Activated CD4-positive, CD25-positive, alpha-beta regulatory T cell treated with anti-CD3 and anti-CD28 coated beads, Interleukin-2, amount 50 U/mL, for 16 hours (primary cell): Measurements from ENCODE around the gene ARHGAP45.

Source experiments
- DNase-seq: peaks from one replicate; pipeline ENCODE4 v3.0.0-alpha.2; 2020; ENCODE audit warnings: low read depth, low spot score

The ARHGAP45 gene

DNA sequence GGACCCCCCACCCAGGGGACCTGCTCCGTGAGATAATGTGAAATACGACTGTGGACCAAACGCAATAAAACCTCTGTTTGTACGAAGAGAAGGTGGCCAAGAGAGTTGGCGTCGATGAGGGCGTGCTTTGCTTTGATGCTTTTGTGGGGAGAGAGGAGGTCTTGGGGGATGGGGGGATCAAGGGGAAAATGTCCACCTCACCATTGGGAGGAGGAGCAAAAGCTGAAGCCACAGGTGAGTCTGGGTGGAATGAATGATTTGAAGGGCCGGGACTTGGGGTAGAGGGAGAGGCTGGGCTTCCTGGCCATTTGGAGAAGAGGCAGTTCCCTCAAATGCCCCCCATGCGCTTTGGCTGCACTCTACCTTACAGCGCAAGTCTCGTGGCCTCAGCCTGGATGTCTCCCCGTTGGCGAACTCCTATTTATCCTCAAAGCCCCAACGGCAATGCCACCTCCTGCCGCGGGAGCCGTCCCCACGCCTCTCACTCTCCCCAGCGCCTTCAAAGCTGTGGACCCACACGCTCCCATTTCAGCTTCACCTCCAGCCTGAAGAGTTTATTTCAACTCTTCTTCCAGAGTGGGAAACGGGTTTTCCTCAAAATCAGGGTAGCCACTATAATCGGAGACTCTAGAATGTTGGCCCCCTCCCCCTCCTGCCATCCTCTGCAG is 27.9 kb upstream of the ARHGAP45 start:
- no peak for DNase-seq

DNA sequence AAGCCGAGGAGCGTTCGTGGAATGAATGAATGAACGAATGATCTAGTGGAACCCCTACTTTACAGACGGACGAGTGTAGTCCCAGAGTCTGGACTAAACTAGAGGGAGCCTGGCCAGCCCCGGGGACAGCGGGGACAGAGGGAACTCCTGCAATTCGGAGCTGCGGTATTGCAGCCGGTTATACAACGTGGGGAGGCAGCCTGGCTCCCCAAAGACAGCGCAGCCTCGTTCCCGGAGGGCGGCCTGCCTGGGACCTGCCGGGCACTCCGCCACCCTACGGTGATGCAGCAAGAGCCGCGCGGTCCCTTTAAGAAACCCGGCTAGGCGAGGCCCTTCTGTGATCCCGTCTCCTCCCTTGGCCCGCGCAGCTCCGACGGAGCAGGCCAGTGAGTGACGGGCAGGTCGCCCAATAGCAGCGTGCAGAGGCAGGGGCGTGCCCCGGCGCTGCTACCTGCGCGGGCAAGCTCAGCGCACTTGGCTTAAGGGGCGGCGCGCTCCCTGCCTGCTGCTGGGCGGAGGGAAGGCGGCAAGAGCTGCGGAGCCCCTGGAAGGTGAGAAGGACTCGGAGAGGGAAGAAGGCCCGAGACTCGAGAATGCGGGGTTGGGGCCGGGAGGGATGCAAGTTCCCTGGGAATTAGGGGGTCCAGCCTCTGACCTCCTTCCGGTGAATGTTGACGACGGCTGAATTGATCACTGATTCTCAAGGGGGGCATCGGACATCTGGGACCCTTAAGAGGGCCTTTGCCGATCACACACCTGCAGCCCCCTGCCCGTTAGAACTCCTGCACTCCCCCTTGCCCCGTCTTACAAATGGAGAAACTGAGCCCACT is 27.1 kb upstream of the ARHGAP45 start, which contains the start of gene ABCA7:
ABCA7 (plus strand) TSS at position 462 of the 830 bp plus-strand sequence. CDS start 1,255 bp downstream, outside the sequence.
- DNase-seq, result peak; percentile 93

DNA sequence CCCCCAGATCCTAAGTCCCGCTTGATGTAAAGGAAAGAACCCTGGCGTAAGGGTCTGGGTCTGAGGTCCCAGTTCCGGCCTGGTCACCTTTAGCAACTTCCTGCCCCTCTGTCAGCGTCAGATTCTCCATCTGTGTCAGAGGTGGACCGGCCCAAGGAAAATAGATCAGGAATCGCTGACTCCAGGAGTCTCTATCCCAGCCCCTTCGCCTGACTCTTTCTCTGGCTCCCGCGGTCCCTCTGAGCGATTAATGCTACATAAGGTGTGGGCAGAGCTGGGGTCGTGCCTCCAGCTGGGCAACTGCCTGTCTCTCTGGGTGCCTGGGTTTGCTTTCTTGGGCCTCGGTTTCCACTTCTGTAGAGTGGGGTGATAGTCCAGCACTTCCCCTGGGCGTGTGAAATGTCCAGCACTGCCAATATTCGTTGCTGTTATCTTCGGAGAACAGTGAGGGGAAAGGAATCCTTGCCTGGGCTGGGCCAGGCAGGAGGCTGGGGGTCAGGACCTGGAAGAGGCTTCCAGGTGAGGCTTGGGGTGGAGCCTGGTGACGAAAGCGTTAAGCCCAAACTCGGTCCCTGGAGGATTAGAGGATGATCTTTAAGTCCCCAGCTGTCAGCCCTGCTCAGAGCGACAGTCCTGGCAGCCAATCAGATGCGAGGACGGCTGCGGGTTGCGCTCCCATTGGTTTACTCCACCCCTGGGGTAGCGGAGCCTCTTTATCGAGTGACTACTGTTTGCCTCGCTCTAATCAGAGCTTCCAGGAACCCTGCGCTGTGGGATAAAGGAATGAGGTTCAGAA is 26.3 kb upstream of the ARHGAP45 start:
- peak; percentile 75 for DNase-seq

DNA sequence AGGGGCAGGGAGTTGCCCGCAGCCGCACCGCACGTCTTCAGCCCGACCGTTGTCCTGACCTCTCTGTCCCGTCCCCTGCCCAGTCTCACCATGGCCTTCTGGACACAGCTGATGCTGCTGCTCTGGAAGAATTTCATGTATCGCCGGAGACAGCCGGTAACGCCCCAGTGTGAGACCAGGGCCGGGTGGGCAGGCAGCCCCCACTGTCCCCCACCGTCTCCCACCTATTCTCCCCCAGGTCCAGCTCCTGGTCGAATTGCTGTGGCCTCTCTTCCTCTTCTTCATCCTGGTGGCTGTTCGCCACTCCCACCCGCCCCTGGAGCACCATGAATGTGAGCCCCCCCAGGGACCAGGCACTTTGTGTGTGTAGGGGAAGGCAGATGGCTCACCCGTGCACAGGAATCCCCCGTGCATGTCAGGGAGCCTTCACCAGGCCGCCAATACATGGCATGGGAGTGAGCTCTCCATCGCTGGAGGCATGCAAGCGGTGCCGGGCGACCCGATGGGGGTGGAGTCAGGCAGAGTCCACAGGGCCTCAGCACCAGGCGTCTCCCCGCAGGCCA is 25.6 kb upstream of the ARHGAP45 start:
- no peak for DNase-seq

DNA sequence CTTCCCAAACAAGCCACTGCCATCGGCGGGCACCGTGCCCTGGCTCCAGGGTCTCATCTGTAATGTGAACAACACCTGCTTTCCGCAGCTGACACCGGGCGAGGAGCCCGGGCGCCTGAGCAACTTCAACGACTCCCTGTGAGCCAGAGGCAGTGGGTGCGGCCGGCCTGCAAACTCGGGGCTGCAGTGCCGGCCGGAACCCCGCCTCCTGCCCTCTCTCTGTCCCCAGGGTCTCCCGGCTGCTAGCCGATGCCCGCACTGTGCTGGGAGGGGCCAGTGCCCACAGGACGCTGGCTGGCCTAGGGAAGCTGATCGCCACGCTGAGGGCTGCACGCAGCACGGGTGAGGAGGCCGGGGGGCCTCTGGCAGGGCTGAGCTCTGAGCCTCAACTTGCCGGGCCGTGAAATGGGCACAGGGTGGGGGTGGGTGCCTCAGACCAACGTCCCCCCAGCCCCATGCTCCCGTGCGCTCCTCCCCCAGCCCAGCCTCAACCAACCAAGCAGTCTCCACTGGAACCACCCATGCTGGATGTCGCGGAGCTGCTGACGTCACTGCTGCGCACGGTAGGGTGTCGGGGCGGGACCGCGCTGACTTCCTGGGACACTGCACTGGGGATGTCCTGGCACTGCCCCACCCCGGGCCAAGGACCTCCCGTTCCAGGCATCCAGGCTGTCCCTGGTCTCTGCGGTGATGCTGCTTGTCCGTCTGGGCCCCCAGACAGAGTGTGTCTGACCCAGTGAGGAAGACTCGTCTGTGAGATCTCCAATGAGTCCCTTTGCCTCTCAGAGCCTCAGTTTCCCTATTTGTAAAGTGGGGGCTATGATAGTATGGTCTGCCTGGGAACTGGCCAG is 24.9 kb upstream of the ARHGAP45 start:
- DNase-seq, result no peak

DNA sequence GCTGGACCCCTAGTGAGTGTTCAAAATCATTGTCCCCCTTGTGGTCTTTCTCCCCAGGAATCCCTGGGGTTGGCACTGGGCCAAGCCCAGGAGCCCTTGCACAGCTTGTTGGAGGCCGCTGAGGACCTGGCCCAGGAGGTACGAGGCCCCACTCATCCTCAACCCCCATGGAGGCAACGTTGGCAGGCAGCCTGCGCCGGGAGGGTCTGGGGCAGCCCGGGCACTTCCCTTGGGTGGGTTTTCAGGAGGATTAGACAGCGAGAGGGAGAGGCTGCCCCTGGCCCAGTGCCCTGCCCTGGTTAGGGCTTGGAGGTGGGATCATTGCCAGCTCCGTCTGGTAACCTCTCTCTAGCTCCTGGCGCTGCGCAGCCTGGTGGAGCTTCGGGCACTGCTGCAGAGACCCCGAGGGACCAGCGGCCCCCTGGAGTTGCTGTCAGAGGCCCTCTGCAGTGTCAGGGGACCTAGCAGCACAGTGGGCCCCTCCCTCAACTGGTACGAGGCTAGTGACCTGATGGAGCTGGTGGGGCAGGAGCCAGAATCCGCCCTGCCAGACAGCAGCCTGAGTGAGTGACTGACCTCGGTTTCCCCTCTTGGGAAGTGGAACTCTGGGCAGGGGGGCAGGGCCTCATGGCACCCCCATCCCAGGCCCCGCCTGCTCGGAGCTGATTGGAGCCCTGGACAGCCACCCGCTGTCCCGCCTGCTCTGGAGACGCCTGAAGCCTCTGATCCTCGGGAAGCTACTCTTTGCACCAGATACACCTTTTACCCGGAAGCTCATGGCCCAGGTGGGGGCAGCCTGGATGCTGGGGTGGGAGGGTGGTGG is 24.1 kb upstream of the ARHGAP45 start:
- DNase-seq, result no peak

DNA sequence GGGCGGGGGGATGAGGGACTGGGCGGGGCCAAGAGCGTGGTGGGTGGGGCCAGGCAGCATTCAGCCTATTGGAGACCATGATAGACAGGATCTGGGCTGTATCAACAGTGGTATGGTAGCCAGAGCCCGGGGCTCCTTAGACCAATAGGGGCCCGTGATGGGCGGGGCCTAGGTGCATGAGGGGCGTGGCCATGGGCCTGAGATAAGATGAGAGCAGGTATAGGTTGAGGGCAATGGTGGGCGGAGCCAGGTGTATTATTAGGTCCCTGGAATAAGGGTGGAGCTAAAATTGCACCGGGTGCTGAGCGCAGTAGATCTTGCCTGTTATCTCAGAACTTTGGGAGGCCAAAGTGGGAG is 21.7 kb upstream of the ARHGAP45 start:
- no peak for DNase-seq

DNA sequence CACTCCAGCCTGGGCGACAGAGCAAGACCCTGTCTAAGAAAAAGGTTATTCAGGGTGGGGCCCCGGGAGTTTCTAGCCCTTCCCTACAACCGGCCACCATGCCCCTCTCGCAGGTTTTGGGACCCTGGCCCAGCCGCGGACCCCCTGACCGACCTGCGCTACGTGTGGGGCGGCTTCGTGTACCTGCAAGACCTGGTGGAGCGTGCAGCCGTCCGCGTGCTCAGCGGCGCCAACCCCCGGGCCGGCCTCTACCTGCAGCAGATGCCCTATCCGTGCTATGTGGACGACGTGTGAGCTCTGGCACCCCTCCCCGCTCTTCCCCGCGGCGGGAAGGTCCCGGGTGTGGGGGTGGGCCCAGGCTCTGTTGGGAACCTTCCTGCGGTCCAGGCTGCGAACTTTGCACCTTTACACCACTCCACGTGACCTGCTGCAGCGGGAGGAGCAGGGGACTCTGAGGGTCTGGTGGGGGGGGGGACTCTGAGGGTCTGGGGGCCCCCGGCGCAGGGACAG is 20.8 kb upstream of the ARHGAP45 start:
- no peak for DNase-seq

DNA sequence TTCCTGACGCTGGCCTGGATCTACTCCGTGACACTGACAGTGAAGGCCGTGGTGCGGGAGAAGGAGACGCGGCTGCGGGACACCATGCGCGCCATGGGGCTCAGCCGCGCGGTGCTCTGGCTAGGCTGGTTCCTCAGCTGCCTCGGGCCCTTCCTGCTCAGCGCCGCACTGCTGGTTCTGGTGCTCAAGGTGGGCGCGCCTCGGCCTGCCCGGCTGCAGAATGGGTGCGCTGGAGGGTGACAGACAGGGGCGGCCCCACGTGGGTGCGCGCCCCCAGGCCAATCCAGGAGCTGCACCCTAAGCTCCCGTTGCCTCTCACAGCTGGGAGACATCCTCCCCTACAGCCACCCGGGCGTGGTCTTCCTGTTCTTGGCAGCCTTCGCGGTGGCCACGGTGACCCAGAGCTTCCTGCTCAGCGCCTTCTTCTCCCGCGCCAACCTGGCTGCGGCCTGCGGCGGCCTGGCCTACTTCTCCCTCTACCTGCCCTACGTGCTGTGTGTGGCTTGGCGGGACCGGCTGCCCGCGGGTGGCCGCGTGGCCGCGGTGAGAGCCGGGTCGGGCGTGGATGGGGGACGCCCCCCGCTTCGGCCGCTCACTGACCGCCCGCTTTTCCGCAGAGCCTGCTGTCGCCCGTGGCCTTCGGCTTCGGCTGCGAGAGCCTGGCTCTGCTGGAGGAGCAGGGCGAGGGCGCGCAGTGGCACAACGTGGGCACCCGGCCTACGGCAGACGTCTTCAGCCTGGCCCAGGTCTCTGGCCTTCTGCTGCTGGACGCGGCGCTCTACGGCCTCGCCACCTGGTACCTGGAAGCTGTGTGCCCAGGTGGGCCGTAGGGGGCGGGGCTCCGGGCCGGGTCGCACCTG is 19.9 kb upstream of the ARHGAP45 start:
- DNase-seq, result no peak

DNA sequence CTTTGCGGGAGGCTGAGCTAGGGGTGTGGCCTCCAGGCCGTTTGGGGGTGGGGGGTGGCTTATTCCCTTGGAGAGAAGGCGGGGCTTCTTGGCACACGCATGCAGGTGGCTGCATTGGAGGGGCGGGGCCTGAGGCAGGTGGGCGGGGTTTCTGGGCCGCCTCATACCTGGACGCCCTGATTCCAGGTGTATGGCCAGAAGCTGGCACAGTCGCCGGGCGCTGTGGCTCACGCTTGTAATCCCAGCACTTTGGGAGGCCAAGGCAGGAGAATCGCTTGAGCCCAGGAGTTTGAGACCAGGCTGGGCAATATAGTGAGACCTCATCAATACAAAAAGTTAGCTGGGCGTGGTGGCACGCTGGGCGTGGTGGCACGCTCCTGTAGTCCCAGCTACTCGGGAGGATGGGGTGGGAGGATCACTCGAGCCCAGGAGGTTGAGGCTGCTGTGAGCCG is 19.2 kb upstream of the ARHGAP45 start:
- DNase-seq, result no peak

DNA sequence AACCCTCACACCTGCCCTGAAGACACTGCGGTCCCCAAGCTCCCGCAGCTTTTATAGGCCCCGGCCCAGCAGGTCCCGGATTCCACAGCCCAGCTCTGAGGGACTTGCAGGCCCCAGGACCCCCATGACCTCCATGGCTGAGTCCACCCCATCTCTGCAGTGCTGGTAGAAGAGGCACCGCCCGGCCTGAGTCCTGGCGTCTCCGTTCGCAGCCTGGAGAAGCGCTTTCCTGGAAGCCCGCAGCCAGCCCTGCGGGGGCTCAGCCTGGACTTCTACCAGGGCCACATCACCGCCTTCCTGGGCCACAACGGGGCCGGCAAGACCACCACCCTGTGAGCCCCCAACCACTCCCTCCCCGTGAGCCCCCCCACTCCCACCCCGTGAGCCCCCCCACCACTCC is 17.9 kb upstream of the ARHGAP45 start:
- no peak for DNase-seq

DNA sequence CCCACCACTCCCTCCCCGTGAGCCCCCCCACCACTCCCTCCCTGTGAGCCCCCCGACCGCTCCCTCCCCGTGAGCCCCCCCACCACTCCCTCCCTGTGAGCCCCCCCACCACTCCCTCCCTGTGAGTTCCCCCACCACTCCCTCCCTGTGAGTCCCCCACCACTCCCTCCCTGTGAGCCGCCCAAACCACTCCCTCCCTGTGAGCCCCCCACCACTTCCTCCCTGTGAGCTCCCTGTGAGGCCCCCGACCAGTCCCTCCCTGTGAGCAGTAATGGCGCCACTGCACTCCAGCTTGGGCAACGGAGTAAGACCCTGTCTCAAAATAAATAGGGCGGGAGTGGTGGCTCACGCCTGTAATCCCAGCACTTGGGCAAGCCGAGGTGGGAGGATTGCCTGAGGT is 17.2 kb upstream of the ARHGAP45 start:
- DNase-seq, result no peak

DNA sequence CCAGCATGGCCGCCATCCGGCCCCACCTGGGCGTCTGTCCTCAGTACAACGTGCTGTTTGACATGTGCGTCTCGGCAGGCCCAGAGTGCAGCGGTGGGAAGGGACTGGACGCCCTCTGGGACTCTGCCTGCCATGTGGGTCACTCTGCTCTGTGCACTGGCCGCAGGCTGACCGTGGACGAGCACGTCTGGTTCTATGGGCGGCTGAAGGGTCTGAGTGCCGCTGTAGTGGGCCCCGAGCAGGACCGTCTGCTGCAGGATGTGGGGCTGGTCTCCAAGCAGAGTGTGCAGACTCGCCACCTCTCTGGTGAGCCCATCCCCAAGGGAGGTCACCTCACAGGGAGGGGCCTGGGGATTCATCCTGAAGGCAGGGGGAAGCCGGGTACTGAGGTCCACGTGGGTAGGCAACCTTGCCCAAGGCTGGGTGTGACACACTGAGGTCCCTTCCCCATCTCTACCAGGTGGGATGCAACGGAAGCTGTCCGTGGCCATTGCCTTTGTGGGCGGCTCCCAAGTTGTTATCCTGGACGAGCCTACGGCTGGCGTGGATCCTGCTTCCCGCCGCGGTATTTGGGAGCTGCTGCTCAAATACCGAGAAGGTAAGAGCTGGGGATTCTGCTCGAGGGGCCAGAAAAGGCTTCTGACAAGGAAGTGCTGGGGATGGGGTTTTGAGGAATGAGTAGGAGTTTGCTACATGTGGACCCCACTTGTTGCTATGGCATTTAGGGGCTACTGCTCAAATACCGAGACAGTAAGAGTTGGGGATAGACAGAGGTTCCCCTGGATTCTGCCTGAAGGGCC is 15.8 kb upstream of the ARHGAP45 start:
- no peak for DNase-seq

DNA sequence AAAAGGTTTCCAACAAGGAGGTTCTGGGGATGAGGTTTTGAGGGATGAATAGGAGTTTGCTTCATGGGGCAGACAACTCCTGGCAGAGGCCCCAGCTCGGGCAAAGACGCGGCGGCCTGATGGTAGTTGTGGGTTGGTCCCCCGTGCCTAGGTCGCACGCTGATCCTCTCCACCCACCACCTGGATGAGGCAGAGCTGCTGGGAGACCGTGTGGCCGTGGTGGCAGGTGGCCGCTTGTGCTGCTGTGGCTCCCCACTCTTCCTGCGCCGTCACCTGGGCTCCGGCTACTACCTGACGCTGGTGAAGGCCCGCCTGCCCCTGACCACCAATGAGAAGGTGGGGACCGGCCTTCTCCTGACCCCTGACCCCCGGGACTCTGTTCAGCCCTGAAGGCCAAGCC is 15.2 kb upstream of the ARHGAP45 start:
- DNase-seq, result no peak

DNA sequence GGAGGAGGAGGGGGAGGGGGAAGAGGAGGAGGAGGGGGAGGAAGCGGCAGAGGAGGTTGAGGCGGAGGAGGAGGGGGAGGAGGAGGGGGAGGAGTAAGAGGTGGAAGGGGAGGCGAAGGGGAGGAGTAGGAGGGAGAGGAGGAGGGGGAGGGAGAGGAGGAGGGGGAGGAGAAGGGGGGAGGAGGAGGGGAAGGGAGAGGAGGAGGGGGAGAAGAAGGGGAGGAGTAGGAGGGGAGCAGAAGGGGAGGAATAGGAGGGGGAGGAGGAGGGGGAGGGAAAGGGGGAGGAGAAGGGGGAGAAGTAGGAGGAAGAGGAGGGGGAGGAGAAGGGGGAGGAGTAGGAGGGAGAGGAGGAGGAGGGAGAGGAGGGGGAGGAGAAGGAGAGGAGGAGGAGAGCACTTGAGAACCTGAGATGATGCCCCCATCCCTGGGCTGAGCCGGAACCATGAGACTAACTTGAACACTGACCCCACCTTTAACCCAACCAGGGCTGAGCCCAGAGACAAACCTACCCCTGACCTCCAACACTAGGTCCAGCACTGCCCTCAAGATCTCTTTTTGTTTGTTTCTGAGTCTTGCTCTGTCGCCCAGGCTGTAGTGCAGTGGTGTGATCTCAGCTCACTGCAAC is 14.5 kb upstream of the ARHGAP45 start:
- DNase-seq, result no peak

DNA sequence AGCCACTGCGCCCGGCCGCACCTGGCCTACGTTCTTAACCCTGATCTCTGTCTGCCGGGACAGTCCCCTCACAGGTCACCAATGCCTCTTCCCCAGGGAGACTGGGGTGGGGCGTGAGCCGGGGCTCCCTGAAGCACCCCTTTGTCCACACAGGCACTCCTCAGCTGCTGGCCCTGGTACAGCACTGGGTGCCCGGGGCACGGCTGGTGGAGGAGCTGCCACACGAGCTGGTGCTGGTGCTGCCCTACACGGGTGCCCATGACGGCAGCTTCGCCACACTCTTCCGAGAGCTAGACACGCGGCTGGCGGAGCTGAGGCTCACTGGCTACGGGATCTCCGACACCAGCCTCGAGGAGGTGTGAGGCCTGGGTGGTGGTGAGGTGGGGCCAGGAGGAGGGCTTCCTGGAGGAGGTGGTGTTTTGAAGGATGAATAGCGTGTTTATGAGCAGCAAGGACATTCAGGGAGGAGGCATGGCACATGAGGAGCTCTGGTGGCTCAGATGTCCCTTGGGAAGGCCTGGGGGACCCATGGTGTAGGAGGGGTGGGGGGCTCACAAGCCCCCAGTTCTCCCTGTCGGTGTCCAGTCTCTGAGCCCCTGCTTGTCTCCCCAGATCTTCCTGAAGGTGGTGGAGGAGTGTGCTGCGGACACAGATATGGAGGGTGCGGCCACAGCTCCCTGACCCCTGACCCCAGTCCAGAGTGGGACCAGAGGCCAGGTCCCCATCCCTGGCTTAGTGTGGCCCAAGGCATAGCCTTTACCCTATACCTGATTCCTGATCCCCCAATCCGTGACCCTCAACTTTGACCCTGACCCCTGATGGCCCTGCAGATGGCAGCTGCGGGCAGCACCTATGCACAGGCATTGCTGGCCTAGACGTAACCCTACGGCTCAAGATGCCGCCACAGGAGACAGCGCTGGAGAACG is 13.5 kb upstream of the ARHGAP45 start:
- no peak for DNase-seq
